Measurements from ENCODE around the gene BCL6. TPM values are rescaled to one million over a fixed set of nuclear protein-coding genes. Genes with fewer than 3 reads are reported as not detected.

BCL6 gene
- polyA plus RNA-seq, 3 donors, result 33.2 to 349 (median 34.9) TPM

DNA sequence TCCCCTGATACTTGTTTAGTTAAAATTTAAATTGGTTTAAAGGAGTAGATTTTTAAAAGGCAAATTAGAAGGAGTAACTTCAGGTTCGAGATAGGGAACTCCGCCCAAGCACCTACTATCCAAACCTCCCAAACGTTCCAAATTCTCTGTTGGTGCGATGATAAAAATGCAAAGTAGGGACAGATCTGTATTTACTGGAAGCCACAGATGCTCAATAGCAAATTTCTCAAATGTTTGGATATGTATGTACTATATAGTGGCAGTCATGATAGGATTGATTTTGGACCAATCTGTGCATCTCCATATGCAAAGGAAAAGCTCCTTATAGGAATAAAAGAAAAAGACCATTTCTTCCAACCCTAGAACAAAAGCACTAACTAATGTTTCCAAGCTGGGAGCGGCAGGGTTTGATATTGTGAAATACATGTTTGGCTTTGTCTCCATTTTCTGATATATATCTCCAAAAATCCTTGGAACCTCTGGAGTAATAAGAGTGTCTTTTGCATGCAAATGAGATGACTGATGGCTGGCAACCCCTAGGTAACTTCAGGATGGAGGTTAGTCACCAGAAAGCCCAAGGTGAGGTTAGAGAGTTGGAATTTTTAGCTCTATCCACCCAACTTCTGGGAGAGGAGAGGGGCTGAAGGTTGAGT is 58.5 kb downstream of the BCL6 start:
- Mint-ChIP-seq H3K36me3 (no peaks in the 10 kb centered on the region), H3K27ac (no peak overlapping the region), H3K4me3 (no peak overlapping the region), H3K9me3 (peaks cover 6 to 23% (median 13%) of the 10 kb centered on the region in 7 donors), H3K27me3 (ENCODE audit: low read depth in 3 of 3) (peaks cover 2 to 13% (median 8%) of the 10 kb centered on the region in 3 donors), H3K4me1 (peaks cover 2% of the 10 kb centered on the region)
- no peak overlapping the region for H3K27ac ChIP-seq (ENCODE audit: low read depth in 1 of 2, low read length in 2 of 2)
- no peak overlapping the region for H2AFZ ChIP-seq (ENCODE audit: insufficient read depth, low read depth, low read length, poor library complexity, severe bottlenecking)
- H3K4me1 ChIP-seq (ENCODE audit: control insufficient read depth in 1 of 2, insufficient read depth in 2 of 2, low read length in 2 of 2), result no peaks in the 10 kb centered on the region
- DNase-seq, result no peak
- peaks cover 15 to 18% of the 10 kb centered on the region in 2 donors for H3K9me3 ChIP-seq (replicated peaks in 1 of 2; ENCODE audit: control insufficient read depth in 1 of 2, insufficient read depth in 1 of 2, low read length in 2 of 2)
- no peak overlapping the region for H3K4me3 ChIP-seq (replicated peaks in 1 of 3; ENCODE audit: low read depth in 2 of 3, low read length in 3 of 3)
- intact Hi-C loops (cut with micrococcal nuclease), result no loop called here
- H4K20me1 ChIP-seq (ENCODE audit: insufficient read depth, low read length), result no peaks in the 10 kb centered on the region
- no peak overlapping the region for H3K4me2 ChIP-seq (replicated peaks; ENCODE audit: extremely low read depth, low read length, poor library complexity, severe bottlenecking)
- TF ChIP-seq CTCF (IDR thresholded peaks at IDR 0.05), result no peak
- no CpG with 5 or more reads among the region's 5 CpGs for WGBS (ENCODE audit: insufficient coverage)
- H3K36me3 ChIP-seq (replicated peaks in 1 of 2; ENCODE audit: control insufficient read depth in 1 of 2, insufficient read depth in 2 of 2, low read length in 2 of 2), result no peaks in the 10 kb centered on the region
- no peak overlapping the region for H3K9ac ChIP-seq (ENCODE audit: insufficient read depth, low read length, poor library complexity, severe bottlenecking)
- H3K79me2 ChIP-seq (ENCODE audit: insufficient read depth, low read length), result no peaks in the 10 kb centered on the region
- peaks cover 2 to 7% of the 10 kb centered on the region in 2 donors for H3K27me3 ChIP-seq (ENCODE audit: control insufficient read depth in 2 of 2, insufficient read depth in 2 of 2, low read length in 2 of 2)

DNA sequence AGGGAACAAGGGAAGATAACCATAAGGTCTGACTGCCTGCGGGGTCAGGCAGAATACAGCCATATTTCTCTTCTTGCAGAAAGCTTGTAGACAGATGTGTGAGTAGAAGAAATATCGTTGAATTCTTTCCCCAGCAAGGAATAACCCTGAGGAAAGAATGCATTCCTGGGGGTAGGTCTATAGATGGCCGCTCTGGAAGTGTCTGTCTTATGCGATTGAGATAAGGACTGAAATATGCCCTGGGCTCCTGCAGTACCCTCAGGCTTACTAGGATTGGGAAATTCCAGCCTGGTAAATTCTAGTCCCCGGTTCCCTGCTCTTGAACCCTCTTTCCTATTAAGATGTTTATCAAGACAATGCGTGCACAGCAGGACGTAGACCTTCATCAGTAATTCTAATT is 59.3 kb downstream of the BCL6 start:
- TF ChIP-seq CTCF (IDR thresholded peaks at IDR 0.05), result no peak
- intact Hi-C loops (cut with micrococcal nuclease), result no loop called here
- H3K27ac Mint-ChIP-seq, result no peak overlapping the region

More for the DNA sequence above, 59.3 kb downstream of the BCL6 start:
- Histone ChIP-seq H3K4me1 (ENCODE audit: control insufficient read depth in 1 of 2, insufficient read depth in 2 of 2, low read length in 2 of 2) (no peaks in the 10 kb centered on the region), H3K4me3 (replicated peaks in 1 of 3; ENCODE audit: low read depth in 2 of 3, low read length in 3 of 3) (no peak overlapping the region), H2AFZ (ENCODE audit: insufficient read depth, low read depth, low read length, poor library complexity, severe bottlenecking) (no peak overlapping the region), H3K9ac (ENCODE audit: insufficient read depth, low read length, poor library complexity, severe bottlenecking) (no peak overlapping the region), H4K20me1 (ENCODE audit: insufficient read depth, low read length) (no peaks in the 10 kb centered on the region), H3K36me3 (replicated peaks in 1 of 2; ENCODE audit: control insufficient read depth in 1 of 2, insufficient read depth in 2 of 2, low read length in 2 of 2) (no peaks in the 10 kb centered on the region), H3K27me3 (ENCODE audit: control insufficient read depth in 2 of 2, insufficient read depth in 2 of 2, low read length in 2 of 2) (peaks cover 2 to 7% of the 10 kb centered on the region in 2 donors), H3K79me2 (ENCODE audit: insufficient read depth, low read length) (no peaks in the 10 kb centered on the region), H3K9me3 (replicated peaks in 1 of 2; ENCODE audit: control insufficient read depth in 1 of 2, insufficient read depth in 1 of 2, low read length in 2 of 2) (peaks cover 11 to 18% of the 10 kb centered on the region in 2 donors), H3K4me2 (replicated peaks; ENCODE audit: extremely low read depth, low read length, poor library complexity, severe bottlenecking) (no peak overlapping the region), H3K27ac (ENCODE audit: low read depth in 1 of 2, low read length in 2 of 2) (no peak overlapping the region)
- H3K9me3 Mint-ChIP-seq, result peaks cover 6 to 20% (median 13%) of the 10 kb centered on the region in 7 donors
- no peaks in the 10 kb centered on the region for H3K4me1 Mint-ChIP-seq
- H3K4me3 Mint-ChIP-seq, result no peak overlapping the region
- 93% methylated on average over 2 of the region's 7 CpGs for WGBS (ENCODE audit: insufficient coverage)
- no peak for DNase-seq
- no peaks in the 10 kb centered on the region for H3K36me3 Mint-ChIP-seq
- peaks cover 2 to 11% (median 3%) of the 10 kb centered on the region in 3 donors for H3K27me3 Mint-ChIP-seq (ENCODE audit: low read depth in 3 of 3)

Measured in CD14-positive monocyte (primary cell).